ACC112 (cell line): ENCODE results near the gene THAP7.

Source experiments
- H2AFZ ChIP-seq: fragments of 200-600 bp; sonication (generic); one replicate; pipeline ENCODE4 v1.6.0; 2017; ENCODE audit warnings: antibody characterized with exemption, low read length; ENCODE audit not compliant: unreplicated experiment
- H3K27ac ChIP-seq: fragments of 200-600 bp; sonication (generic); 2 replicates; pipeline ENCODE4 v1.5.1; 2014; ENCODE audit warnings: low read depth, mild to moderate bottlenecking, antibody characterized with exemption, low read length, moderate library complexity
- H3K27me3 ChIP-seq: fragments of 200-600 bp; sonication (generic); 2 replicates; pipeline ENCODE4 v1.6.1; 2014; ENCODE audit warnings: mild to moderate bottlenecking, antibody characterized with exemption, low read length, moderate library complexity, mixed read lengths; ENCODE audit not compliant: insufficient read depth
- H3K36me3 ChIP-seq: fragments of 200-600 bp; sonication (generic); 2 replicates; pipeline ENCODE4 v1.6.1; 2016; ENCODE audit warnings: mild to moderate bottlenecking, antibody characterized with exemption, low read length, moderate library complexity, mixed read lengths; ENCODE audit not compliant: insufficient read depth
- H3K4me1 ChIP-seq: fragments of 200-600 bp; sonication (generic); one replicate; pipeline ENCODE4 v1.6.1; 2016; ENCODE audit warnings: low read length, mixed read lengths; ENCODE audit not compliant: insufficient read depth, unreplicated experiment, control insufficient read depth
- H3K4me3 ChIP-seq: fragments of 200-600 bp; sonication (generic); 2 replicates; pipeline ENCODE4 v1.5.1; 2014; ENCODE audit warnings: mild to moderate bottlenecking, low read depth, low read length
- H3K79me2 ChIP-seq: fragments of 200-600 bp; sonication (generic); one replicate; pipeline ENCODE4 v1.6.0; 2016; ENCODE audit warnings: low read length; ENCODE audit not compliant: control insufficient read depth, unreplicated experiment, insufficient read depth

THAP7 gene

DNA sequence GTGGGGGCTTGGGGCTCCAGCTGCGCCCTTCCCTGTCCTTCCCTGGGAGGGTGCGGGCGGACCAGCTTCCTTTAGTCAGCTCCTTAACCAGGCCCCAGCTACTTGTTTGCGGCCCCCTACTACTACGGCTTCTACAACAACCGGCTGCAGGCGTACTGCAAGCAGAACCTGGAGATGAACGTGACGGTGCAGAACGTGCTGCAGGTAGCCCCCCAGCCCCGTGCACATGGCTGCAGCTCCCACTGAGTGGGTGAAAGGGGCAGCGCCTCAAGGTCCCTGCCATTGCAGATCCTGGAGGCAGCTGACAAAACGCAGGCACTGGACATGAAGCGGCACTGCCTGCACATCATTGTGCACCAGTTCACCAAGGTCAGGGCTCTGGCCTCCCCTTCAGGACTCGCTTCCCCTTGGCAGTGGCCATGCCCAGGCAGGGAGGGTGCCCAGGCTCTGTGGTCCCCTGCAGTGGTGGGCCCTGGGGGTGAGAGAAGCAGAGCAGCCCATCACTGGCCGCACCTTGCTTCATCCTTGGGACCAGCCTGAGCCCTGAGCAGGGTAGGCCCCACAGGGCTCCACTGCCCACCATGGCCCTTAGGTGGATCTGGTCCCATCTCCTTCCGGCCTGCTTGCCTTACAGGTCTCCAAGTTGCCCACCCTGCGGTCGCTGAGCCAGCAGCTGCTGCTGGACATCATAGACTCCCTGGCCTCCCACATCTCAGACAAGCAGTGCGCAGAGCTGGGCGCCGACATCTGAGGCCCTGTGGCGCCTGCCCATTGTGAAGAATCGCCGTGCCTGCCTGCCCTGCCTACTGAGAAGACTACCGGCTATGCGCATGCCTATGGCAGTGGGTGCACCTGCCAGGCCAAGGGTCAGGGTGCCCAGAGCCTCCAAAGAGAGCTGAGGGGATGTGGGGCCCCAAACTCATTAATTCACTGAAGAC, 5.1 kb downstream of the THAP7 start:
- Histone ChIP-seq H3K4me1 (peaks cover 10% of the 10 kb centered on the region), H3K4me3 (no peak overlapping the region), H3K79me2 (peaks cover 18% of the 10 kb centered on the region), H3K36me3 (no peaks in the 10 kb centered on the region), H3K27ac (no peak overlapping the region), H2AFZ (no peak overlapping the region), H3K27me3 (no peaks in the 10 kb centered on the region)

GRCh38 chr22:20996031-20996410, 5.9 kb downstream of the THAP7 start:
- Histone ChIP-seq H3K27ac (no peak overlapping the region), H3K4me3 (no peak overlapping the region), H3K36me3 (no peaks in the 10 kb centered on the region), H3K27me3 (no peaks in the 10 kb centered on the region), H3K4me1 (peaks cover 10% of the 10 kb centered on the region), H2AFZ (no peak overlapping the region), H3K79me2 (peaks cover 14% of the 10 kb centered on the region)

- Histone ChIP-seq H3K36me3 (no peaks in the 10 kb centered on the region), H3K27ac (no peak overlapping the region), H3K4me1 (peaks cover 9% of the 10 kb centered on the region)
Observed at GRCh38 chr22:20995329-20996030, 6.4 kb downstream of the THAP7 start.

GRCh38 chr22:20994902-20995241, 7.0 kb downstream of the THAP7 start:
- Histone ChIP-seq H3K79me2 (peaks cover 4% of the 10 kb centered on the region), H3K4me1 (peaks cover 3% of the 10 kb centered on the region), H2AFZ (no peak overlapping the region), H3K4me3 (no peak overlapping the region), H3K36me3 (no peaks in the 10 kb centered on the region), H3K27ac (no peak overlapping the region), H3K27me3 (no peaks in the 10 kb centered on the region)

More at GRCh38 chr22:20995329-20996030, 6.4 kb downstream of the THAP7 start:
- no peak overlapping the region for H2AFZ ChIP-seq
- H3K79me2 ChIP-seq: peaks cover 9% of the 10 kb centered on the region
- H3K4me3 ChIP-seq: no peak overlapping the region
- no peaks in the 10 kb centered on the region for H3K27me3 ChIP-seq

DNA sequence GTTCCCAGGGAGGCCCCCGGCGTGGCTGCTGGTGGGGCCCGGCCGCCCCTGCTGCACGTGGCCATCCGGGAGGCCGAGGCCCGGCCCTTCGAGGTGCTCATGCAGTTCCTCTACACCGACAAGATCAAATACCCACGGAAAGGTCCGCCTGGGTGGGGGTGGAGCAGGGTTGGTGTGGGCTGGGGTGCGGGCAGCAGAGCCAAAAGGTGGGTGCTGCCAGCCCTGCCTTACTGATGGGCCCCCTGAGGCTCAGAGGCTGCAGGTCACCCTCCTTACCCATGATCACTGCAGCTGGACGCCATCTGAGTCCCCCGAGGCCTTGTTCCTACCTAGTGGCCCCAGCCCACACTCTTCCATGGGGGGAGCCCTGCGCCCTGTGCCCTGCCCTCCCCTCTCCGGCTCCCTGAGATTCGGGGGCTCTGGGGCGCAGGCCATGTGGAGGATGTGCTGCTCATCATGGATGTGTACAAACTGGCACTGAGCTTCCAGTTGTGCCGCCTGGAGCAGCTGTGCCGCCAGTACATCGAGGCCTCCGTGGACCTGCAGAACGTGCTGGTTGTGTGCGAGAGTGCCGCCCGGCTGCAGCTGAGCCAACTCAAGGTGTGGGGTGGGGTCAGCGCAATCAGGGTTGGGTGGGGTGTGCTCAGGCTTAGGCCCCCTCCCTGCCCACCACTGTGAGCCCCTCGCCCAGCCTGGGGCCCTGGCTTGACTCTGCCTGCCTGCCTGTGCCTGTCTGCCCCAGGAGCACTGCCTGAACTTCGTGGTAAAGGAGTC, 7.6 kb downstream of the THAP7 start:
- Histone ChIP-seq H2AFZ (no peak overlapping the region), H3K79me2 (no peaks in the 10 kb centered on the region), H3K36me3 (no peaks in the 10 kb centered on the region)

GRCh38 chr22:20993304-20994127, 8.4 kb downstream of the THAP7 start:
- H3K27ac ChIP-seq: no peak overlapping the region
- H3K4me1 ChIP-seq: no peaks in the 10 kb centered on the region
- H2AFZ ChIP-seq: no peak overlapping the region
- no peaks in the 10 kb centered on the region for H3K27me3 ChIP-seq
- H3K79me2 ChIP-seq: no peaks in the 10 kb centered on the region
- H3K36me3 ChIP-seq: no peaks in the 10 kb centered on the region
- no peak overlapping the region for H3K4me3 ChIP-seq

More for the DNA sequence above, 7.6 kb downstream of the THAP7 start:
- Histone ChIP-seq H3K27me3 (no peaks in the 10 kb centered on the region), H3K4me1 (no peaks in the 10 kb centered on the region), H3K27ac (no peak overlapping the region), H3K4me3 (no peak overlapping the region)

DNA sequence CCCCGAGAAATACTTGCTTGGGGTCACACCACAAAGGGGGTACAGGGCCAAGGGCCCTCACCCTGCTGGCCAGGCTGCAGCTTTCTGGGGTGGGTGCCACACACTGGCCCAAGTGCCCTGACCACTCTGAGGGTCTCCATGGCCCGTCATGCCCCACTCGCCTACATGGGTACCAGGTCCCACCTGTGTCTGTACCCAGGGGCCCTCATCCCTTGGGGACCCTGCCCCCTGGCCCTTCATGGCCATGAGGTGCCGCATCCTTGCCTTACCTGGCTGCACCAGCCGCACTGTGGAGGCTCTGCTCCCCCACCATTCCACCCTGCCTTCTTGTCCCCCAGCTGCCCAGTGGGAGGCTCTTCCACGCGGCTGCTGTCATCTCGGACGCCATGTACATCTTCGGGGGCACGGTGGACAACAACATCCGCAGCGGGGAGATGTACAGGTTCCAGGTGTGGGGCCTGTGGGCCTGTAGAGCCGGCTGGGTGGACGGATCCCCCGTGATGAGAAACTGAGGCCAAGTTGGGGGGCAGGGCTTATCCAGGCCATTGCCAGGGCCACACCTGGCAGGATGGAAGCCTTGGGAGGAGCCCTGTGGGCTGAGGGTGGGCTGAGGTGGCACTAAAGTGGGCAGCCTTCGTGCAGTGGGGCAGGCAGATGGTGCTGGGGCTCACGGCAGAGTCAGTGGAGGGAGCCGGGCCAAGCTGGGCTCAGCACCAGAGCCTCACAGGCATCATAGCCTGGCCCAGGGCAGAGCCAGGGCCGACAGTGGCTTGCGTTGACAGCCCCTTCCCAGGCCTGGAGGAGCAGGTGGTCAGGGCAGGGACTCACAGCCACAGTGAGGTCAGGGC, 9.2 kb downstream of the THAP7 start:
- Histone ChIP-seq H3K4me1 (no peaks in the 10 kb centered on the region), H3K27ac (no peak overlapping the region), H3K4me3 (no peak overlapping the region), H3K79me2 (no peaks in the 10 kb centered on the region), H3K27me3 (no peaks in the 10 kb centered on the region), H3K36me3 (no peaks in the 10 kb centered on the region), H2AFZ (no peak overlapping the region)

- no peaks in the 10 kb centered on the region for H3K36me3 ChIP-seq
- no peak overlapping the region for H3K27ac ChIP-seq
Observed at GRCh38 chr22:20992056-20992442, 9.9 kb downstream of the THAP7 start.

DNA sequence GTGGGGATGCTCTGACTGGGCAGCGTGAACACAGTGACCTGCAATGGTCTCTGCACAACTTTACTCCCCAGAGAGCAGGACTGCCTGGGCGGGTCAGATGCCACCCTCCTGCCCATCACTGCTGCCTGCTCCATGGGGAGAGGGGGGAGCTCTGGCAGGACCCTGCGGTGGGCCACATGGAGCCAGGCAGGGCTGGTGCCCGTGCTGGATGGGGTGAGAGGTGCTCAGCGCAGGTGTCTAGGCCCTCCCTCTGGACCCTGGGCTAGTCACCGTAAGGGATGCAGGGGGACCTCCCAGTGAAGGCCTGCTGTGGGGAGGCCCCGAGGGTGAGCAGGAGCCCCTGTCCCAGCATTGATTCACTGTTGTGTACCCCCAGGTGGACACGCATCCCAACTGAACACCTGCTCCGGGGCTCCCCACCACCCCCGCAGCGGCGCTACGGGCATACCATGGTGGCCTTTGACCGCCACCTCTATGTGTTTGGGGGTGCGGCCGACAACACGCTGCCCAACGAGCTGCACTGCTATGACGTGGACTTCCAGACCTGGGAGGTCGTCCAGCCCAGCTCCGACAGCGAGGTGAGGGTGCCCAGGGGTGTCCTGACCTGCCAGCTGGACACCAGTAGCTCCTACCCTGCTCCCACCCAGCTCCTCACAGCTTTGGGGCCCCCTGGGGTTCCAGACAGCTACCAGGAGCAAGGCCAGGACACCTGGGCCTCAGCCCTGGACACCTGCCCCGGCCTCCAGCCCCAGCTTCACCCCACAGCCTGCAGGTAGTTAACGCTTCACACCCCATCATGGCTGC, 10.5 kb downstream of the THAP7 start:
- H2AFZ ChIP-seq: no peak overlapping the region
- no peaks in the 10 kb centered on the region for H3K4me1 ChIP-seq
- no peaks in the 10 kb centered on the region for H3K36me3 ChIP-seq
- no peaks in the 10 kb centered on the region for H3K27me3 ChIP-seq
- H3K4me3 ChIP-seq: no peak overlapping the region
- no peak overlapping the region for H3K27ac ChIP-seq
- H3K79me2 ChIP-seq: no peaks in the 10 kb centered on the region

More at GRCh38 chr22:20992056-20992442, 9.9 kb downstream of the THAP7 start:
- Histone ChIP-seq H3K79me2 (no peaks in the 10 kb centered on the region), H3K4me3 (no peak overlapping the region), H3K4me1 (no peaks in the 10 kb centered on the region), H2AFZ (no peak overlapping the region), H3K27me3 (no peaks in the 10 kb centered on the region)
